Astrocyte of the spinal cord (primary cell): ENCODE results near the gene HNF1A.
"Not testable (repeated sequence)": the region's sequence is repeated elsewhere in the genome, so short reads cannot be mapped to it uniquely, and the experiment has no call there.

Source experiments
- DNase-seq: peaks from one replicate; pipeline ENCODE4 v3.0.0; 2011; ENCODE audit warnings: low read depth, low spot score
- H3K4me3 ChIP-seq: 2 replicates; pipeline ENCODE4 v1.5.1; 2011; ENCODE audit warnings: low read depth, mild to moderate bottlenecking, low read length, moderate library complexity
- CTCF ChIP-seq: IDR thresholded peaks from 2 replicates; pipeline ENCODE4 v1.5.1; 2012; ENCODE audit warnings: low read depth, mild to moderate bottlenecking, low read length, inconsistent platforms
- in situ Hi-C: cut with HindIII; loops from 2 replicates; pipeline ENCODE4 v1.10.0; 2017; ENCODE audit warnings: low sequenced_read_pairs

Gene HNF1A

GRCh38 chr12:120941846-120942405 is 36.4 kb upstream of the HNF1A start:
- no peak overlapping the region for H3K4me3 ChIP-seq
- TF ChIP-seq CTCF = no peak
- in situ Hi-C loops = no loop called here
- DNase-seq = no peak

- no peak for DNase-seq
- TF ChIP-seq CTCF = no peak
- H3K4me3 ChIP-seq = no peak overlapping the region
- in situ Hi-C loops = no loop called here
Observed at GRCh38 chr12:120943482-120943881, 34.9 kb upstream of the HNF1A start.

GRCh38 chr12:120944645-120945217 is 33.6 kb upstream of the HNF1A start:
- DNase-seq = peak; percentile 23
- TF ChIP-seq CTCF = peak; percentile 83
- no peak overlapping the region for H3K4me3 ChIP-seq
- in situ Hi-C loops = no loop called here

GRCh38 chr12:120945516-120945915 is 32.8 kb upstream of the HNF1A start:
- H3K4me3 ChIP-seq, in situ Hi-C loops, DNase-seq: not testable (repeated sequence)

GRCh38 chr12:120950260-120950799 is 28.0 kb upstream of the HNF1A start:
- in situ Hi-C loops = not testable (repeated sequence)

GRCh38 chr12:120950807-120951206 is 27.5 kb upstream of the HNF1A start:
- no peak for TF ChIP-seq CTCF
- DNase-seq = no peak
- in situ Hi-C loops = no loop called here
- H3K4me3 ChIP-seq = no peak overlapping the region

More at GRCh38 chr12:120950260-120950799, 28.0 kb upstream of the HNF1A start:
- DNase-seq, H3K4me3 ChIP-seq: not testable (repeated sequence)

GRCh38 chr12:120955232-120955631 is 23.1 kb upstream of the HNF1A start:
- in situ Hi-C loops = no loop called here
- no peak for TF ChIP-seq CTCF
- H3K4me3 ChIP-seq = no peak overlapping the region
- DNase-seq = no peak
